NCI-H69 (cell line): ENCODE data around the gene HSD17B13.
"Not testable (repeated sequence)": the region's sequence is repeated elsewhere in the genome, so short reads cannot be mapped to it uniquely, and the experiment has no call there.

Experiments
- DNase-seq: peaks from one replicate; lab custom pipeline; 2025; lab: John Stamatoyannopoulos, UW

HSD17B13 gene, protein sequence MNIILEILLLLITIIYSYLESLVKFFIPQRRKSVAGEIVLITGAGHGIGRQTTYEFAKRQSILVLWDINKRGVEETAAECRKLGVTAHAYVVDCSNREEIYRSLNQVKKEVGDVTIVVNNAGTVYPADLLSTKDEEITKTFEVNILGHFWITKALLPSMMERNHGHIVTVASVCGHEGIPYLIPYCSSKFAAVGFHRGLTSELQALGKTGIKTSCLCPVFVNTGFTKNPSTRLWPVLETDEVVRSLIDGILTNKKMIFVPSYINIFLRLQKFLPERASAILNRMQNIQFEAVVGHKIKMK

DNA sequence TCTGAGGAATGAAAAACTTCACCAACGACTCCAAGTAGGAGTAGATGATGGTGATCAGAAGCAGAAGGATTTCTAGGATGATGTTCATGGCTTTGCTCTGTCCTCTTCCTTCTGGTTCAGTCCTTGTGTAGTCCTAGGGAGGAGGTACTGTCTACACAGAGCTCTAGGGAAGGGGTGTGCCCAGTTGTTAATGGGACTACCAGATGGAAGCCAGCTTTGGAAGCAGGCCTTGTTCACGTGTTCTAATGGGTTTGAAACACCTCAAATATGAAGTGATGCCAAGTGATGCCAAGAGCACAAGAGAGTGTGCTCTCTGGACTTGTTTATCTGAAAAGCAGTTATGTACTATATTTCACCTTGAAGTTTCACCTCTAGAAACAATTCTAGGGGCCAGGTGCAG, at the start of gene HSD17B13:
Gene HSD17B13 (minus strand): TSS at position 129 of the 400 bp plus-strand sequence. CDS start 41 bp downstream, at position 88.
- peak; percentile 93 for DNase-seq

DNA sequence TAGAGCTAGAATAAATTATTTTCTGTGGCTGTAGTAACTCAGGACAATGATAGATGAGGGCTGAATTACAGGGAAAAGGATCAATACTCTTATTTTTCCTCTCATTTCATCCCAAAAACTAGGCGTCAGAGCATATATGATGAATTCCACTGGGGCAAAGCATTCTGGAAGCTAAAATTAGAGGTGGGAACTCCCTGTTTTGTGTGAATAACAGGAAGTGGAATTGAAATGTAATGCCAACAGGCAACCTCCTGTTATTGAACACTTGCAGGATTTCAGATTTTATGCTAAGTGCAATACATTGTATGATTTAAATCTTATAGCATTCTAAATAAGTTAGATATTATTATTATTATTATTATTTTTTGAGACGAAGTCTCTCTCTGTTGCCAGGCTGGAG, 47.4 kb upstream of the HSD17B13 start:
- DNase-seq, result no peak

DNA sequence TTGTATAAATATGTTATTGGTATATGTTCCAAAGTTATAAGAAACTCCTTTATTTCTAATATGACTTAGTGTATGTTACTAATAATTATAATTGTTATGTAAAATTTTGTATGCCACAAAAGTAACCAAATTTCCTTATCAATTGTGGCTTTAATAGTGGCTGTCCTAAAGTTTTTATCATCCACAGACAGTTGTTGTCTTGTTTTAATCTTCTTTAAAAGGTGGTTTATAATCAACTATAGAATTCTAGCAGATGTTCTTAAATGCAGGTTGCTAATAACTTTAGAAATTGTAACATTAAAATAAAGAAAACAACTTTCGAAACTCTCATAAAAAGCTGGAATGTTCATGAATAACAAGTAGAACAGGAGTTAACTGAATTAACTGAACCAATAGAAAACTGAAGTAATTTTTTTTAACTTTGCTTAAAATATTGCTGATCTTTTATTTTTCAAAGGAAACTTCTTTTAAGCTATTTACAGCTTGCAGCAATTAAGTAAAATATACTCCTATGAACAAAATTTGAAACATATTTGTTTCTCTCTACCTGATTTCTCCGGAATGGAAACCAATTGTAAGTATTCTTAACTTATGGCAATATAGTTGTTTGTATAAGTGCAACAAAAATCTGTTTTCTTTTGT, 44.0 kb upstream of the HSD17B13 start:
- DNase-seq, result no peak

DNA sequence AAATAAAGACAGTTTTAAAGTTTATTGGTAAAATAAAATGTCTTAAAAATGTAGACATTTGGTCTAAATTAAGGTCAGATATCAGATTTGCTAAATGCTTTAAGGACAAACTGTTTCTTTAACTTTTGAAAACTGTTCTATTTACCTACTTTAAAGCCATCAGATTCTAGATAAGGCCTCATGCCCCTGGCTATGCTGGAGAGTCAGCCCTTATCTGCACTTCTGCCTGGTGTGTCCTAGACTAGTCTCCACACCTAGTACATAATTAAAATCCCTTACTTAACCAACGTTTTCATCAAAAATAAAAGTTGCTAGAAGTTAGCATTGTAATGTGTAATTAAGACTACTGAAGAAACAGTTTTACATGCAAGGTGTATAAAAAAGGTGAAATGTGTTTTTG, 42.7 kb upstream of the HSD17B13 start:
- DNase-seq, result no peak

DNA sequence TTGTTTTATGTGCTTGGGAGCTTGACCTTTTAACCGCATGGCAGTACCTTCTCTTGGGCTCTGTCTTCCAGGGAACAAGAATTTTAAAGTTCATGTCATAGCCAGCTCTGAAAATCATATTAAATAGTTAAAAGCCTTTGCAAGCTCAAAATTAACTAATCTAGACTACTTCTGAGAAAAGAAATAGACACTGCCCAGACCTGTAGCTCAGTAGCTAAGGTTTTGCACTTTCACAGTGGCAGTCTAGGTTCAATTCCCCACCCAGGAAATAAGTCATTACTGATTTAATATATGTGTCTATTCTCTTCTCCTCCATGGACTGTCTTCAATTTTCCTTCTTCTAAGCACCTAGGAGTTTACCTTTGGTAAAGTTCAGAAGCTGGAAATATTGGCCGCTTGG, 40.9 kb upstream of the HSD17B13 start:
- no peak for DNase-seq

DNA sequence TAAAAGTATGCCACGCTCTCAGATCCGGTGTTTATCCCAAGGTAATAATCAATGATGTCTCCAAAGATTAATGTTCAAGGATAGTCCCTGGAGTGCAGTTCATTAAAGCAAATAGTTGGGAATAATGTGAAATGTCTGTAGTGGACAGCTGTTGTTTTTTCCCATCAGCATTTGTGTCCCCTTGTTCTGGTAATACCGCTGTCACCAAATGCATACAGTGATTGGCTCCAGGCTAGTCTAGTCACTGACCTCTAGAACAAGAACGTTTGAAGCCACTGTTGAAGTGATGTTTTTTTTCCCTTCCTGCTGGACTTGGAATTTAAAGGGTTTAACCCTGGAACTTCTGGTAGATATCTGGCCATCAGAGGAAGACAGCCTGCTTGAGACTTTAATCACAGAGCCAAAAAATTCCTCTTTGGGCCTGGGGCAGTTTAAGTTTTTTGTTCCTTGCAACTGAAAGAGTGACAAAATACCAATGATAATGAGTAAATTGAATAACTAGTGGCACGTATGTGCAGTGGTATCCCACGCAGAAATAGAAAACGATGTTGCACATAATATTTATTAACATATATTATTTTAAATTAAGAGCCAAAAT, 37.8 kb upstream of the HSD17B13 start:
- peak; percentile 31 for DNase-seq

- no peak for DNase-seq
Measured at GRCh38 chr4:87359258-87359657, 36.6 kb upstream of the HSD17B13 start.

- DNase-seq, result no peak
Measured at GRCh38 chr4:87356832-87357526, 34.3 kb upstream of the HSD17B13 start.

GRCh38 chr4:87354168-87355102, 31.8 kb upstream of the HSD17B13 start:
- DNase-seq, result no peak

- DNase-seq, result peak; percentile 5
Measured at GRCh38 chr4:87353592-87353991, 30.9 kb upstream of the HSD17B13 start.

DNA sequence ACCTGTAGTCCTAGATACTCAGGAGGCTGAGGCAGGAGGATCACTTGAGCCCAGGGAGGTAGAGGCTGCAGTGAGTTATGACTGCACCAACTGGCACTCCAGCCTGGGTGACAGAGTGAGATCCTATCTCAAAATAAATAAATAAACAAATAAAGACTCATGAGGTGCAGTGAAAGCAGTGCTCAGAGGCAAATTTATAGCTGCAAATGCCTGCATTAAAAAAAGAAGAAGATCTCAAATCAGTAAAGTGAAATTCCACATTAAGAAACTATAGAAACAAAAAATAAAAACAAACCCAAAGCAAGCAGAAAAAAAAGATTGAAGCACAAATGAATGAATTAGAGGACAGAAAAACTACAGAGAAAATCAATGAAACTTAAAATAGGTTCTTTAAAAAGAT, 22.5 kb upstream of the HSD17B13 start:
- DNase-seq, result no peak

- no peak for DNase-seq
Measured at GRCh38 chr4:87342872-87343271, 20.2 kb upstream of the HSD17B13 start.

DNA sequence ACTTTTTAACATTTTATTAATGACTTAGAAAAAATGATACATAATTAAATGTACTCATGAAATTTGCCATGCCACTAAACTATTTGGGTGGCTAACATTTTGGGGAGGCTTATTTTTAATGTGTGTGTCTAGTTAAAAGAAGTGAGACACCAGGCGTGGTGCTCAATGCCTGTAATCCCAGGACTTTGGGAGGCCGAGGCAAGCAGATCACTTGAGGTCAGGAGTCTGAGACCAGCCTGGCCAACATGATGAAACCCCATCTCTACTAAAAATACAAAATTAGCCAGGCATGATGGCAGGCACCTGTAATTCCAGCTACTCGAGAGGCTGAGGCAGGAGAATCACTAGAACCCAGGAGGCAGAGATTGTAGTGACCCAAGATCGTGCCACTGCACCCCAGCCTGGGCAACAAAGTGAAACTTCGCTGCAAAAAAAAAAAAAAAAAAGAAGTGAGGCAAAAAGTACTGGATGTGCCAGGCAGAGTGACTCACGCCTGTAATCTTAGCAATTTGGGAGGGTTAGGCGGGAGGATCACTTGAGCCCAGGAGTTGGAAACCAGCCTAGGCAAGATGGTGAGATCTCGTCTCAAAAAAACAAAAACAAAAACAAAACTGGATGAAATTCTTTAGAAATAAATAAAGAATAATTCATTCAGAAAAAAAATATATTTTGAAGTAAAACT, 19.4 kb upstream of the HSD17B13 start:
- not testable (repeated sequence) for DNase-seq

DNA sequence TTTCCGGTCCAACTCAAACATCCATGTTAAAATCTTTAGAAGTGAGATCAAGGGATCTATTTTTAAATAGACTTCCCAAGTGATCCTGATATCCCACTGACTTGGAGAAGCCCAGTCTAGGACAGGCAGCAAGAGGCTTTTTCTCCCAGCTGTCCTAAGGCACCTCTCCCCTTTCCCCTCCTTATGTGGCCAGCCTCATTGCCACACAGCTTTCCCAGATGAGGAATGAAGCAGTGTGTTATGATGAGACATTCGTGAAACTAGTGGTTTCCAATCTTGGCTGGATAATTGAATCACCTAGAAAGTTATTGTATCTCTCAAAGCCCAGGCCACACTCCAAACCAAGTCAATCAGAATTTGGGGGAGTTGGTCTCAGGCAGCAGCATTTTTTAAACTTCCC, 16.8 kb upstream of the HSD17B13 start:
- no peak for DNase-seq

DNA sequence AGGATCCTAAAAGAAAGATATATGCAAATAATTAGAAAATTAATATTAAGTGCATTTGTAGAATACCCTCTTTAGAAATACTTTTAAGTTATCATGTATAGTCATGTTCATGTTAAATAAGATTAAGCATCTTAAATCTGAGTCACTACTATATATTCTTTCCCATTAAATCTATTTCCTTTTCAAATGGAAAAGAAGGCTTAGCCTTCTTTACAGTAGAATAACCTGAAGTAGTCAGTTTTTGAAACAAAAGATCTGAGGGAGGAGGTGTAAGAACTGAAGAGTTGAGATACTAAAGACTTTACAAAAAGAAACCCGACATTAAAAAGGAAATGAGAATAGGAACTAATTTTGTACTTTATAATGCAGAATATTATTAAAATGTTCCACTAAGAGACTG, 14.7 kb upstream of the HSD17B13 start:
- no peak for DNase-seq

GRCh38 chr4:87333267-87333666, 10.6 kb upstream of the HSD17B13 start:
- DNase-seq, result no peak

DNA sequence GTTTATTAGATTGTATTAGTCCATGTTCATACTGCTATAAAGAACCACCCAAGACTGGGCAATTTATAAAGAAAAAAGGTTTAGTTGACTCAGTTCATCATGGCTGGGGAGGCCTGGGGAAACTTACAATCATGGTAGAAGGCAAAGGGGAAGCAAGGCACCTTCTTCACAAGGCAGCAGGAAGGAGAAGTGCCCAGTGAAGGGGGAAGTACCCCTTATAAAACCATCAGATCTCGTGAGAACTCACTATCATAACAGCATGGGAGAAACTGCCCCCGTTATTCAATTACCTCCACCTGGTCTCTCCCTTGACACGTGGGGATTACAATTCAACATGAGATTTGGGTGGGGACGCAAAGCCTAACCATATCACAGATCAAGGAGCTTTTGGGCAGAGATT, 8.1 kb upstream of the HSD17B13 start:
- no peak for DNase-seq

GRCh38 chr4:87327136-87327535, 4.5 kb upstream of the HSD17B13 start:
- peak; percentile 61 for DNase-seq

GRCh38 chr4:87326460-87326859, 3.8 kb upstream of the HSD17B13 start:
- DNase-seq, result peak; percentile 92

DNA sequence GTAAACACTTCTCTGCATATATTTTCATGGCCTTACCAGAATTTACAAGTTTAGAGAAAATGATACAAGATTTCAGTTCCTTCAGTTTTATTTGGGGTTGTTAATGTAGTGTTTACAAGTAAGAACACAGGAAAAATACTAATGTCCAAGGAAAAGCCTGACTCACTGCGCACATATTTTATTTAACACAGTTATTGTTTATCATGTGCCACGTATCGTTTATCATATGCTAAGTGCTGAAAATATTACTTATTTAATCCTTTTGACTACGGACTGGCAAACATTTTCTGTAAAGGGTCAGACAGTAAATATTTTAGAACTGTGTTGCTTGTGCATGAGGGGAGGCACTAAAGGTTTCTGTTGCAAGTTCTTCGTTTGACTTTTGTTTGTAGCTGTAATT, 794 bp downstream of the HSD17B13 start:
- peak; percentile 22 for DNase-seq

DNA sequence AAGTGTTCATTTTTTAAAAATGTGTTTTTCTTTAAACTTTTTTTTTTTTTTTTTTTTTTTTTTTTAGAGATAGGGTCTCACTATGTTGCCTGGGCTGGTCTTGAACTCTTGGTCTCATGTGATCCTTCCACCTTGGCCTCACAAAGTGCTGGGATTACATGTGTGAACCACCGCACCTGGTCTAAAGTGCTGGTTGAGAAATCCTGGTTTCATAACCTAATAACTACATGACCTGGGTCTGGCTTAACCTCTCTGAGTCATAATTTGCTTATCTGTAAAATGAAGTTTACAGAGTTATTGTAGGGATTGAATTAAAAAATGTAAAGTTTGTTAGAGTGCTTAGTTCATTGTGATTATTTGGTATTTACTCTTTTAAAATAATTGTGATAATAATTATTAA, 5.2 kb downstream of the HSD17B13 start:
- no peak for DNase-seq
